SH-SY5Y (cell line): ENCODE results near the gene BRCC3.

ENCODE experiments used
- GATA2 ChIP-seq: IDR thresholded peaks from 2 replicates; pipeline ENCODE4 v1.6.1; 2011; ENCODE audit warnings: mild to moderate bottlenecking, low read depth, low read length
- GATA3 ChIP-seq: IDR thresholded peaks from 2 replicates; pipeline ENCODE4 v1.6.1; 2011; ENCODE audit warnings: low read depth, mild to moderate bottlenecking, low read length, moderate library complexity

GRCh38 chrX:155035688-155036087 lies 35.6 kb upstream of the BRCC3 start:
- TF ChIP-seq GATA2 (no peak), GATA3 (no peak)
